Keratinocyte (primary cell): ENCODE measurements around the gene CFAP43. TPM values are rescaled to one million over a fixed set of nuclear protein-coding genes. Genes with fewer than 3 reads are reported as not detected.

Experiments
- DNase-seq: peaks from one replicate; pipeline ENCODE4 v3.0.0-alpha.2; 2011; ENCODE audit warnings: low read depth, missing footprints, low spot score
- FAIRE-seq: peaks from 2 replicates; lab custom pipeline; 2011; peaks lifted over from hg19 to GRCh38; lab: Jason Lieb, UNC
- H2AFZ ChIP-seq: 2 replicates; pipeline ENCODE4 v1.6.0; 2012; ENCODE audit warnings: low read length, control low read depth, inconsistent platforms; ENCODE audit not compliant: control insufficient read depth
- H3K27ac ChIP-seq: 2 replicates; pipeline ENCODE4 v1.5.1; 2011; ENCODE audit warnings: low read length; ENCODE audit not compliant: control insufficient read depth, insufficient read depth
- H3K27me3 ChIP-seq: 3 replicates; pipeline ENCODE4 v1.6.0; 2011; ENCODE audit warnings: low read length; ENCODE audit not compliant: control insufficient read depth, insufficient read depth; ENCODE audit errors: extremely low read depth
- H3K36me3 ChIP-seq, 2 experiments: 2 replicates in 1 of 2; 3 replicates in 1 of 2; pipeline ENCODE4 v1.5.1; 2011; ENCODE audit warnings: low read length in 2 of 2, mild to moderate bottlenecking in 1 of 2; ENCODE audit not compliant: control insufficient read depth in 2 of 2, insufficient read depth in 2 of 2; ENCODE audit errors: extremely low read depth in 1 of 2
- H3K4me1 ChIP-seq: 3 replicates; pipeline ENCODE4 v1.5.1; 2011; ENCODE audit warnings: low read length; ENCODE audit not compliant: control insufficient read depth, insufficient read depth; ENCODE audit errors: extremely low read depth
- H3K4me2 ChIP-seq: 3 replicates; pipeline ENCODE4 v1.6.0; 2011; ENCODE audit warnings: low read depth, low read length; ENCODE audit not compliant: control insufficient read depth, insufficient read depth; ENCODE audit errors: extremely low read depth
- H3K4me3 ChIP-seq, 3 experiments: fragments of 200-600 bp in 1 of 3; sonication (generic) in 1 of 3; 2 replicates in 2 of 3; 3 replicates in 1 of 3; pipeline ENCODE4 v1.5.1; 2011 to 2016; ENCODE audit warnings: low read length in 3 of 3, mild to moderate bottlenecking in 3 of 3, control low read depth in 2 of 3, inconsistent platforms in 1 of 3, low read depth in 1 of 3, mixed read lengths in 1 of 3, mixed run types in 1 of 3, moderate library complexity in 1 of 3; ENCODE audit not compliant: control insufficient read depth in 2 of 3, insufficient read depth in 2 of 3; ENCODE audit errors: extremely low read depth in 1 of 3
- H3K79me2 ChIP-seq: 2 replicates; pipeline ENCODE4 v1.6.0; 2012; ENCODE audit warnings: low read length; ENCODE audit not compliant: control insufficient read depth, insufficient read depth
- H3K9ac ChIP-seq: 3 replicates; pipeline ENCODE4 v1.6.0; 2011; ENCODE audit warnings: low read length; ENCODE audit not compliant: control insufficient read depth, insufficient read depth; ENCODE audit errors: extremely low read depth
- H3K9me1 ChIP-seq: 3 replicates; pipeline ENCODE4 v1.6.0; 2011; ENCODE audit warnings: low read length; ENCODE audit not compliant: control insufficient read depth, insufficient read depth; ENCODE audit errors: extremely low read depth
- H3K9me3 ChIP-seq: 2 replicates; pipeline ENCODE4 v1.5.1; 2012; ENCODE audit warnings: low read depth, low read length; ENCODE audit not compliant: control insufficient read depth
- H4K20me1 ChIP-seq: 3 replicates; pipeline ENCODE4 v1.6.0; 2011; ENCODE audit warnings: low read length; ENCODE audit not compliant: control insufficient read depth, insufficient read depth; ENCODE audit errors: extremely low read depth
- CTCF ChIP-seq, 3 experiments: IDR thresholded peaks in 1 of 3; conservative IDR thresholded peaks in 1 of 3; optimal IDR thresholded peaks in 1 of 3; 2 replicates in 2 of 3; 3 replicates in 1 of 3; pipeline versions ENCODE3 to v1.5.1; 2011; ENCODE audit warnings: low read length in 3 of 3, mild to moderate bottlenecking in 3 of 3, moderate library complexity in 2 of 3, control low read depth in 1 of 3, inconsistent platforms in 1 of 3; ENCODE audit not compliant: insufficient read depth in 2 of 3; ENCODE audit errors: extremely low read depth in 1 of 3
- EZH2 ChIP-seq: IDR thresholded peaks from one replicate; pipeline ENCODE4 v1.6.1; 2012; ENCODE audit warnings: inconsistent platforms, mild to moderate bottlenecking, low read length, moderate library complexity
- dilution Hi-C: fragments of 300-500 bp; cut with MboI; formaldehyde crosslinking; loops from one replicate; pipeline ENCODE4 v1.7.0; 2020; ENCODE audit warnings: low sequenced_read_pairs; ENCODE audit not compliant: extremely low pct_ligation_motif_present
- polyA plus RNA-seq, 5 experiments: library from polyadenylated mRNA; depleted of rRNA in 3 of 5; stranded (reverse) in 3 of 5; stranded (forward) in 1 of 5; unstranded in 1 of 5; fragments of >200 nt; gene quantifications; 1 replicate in 1 of 5; 2 replicates in 3 of 5; 3 replicates in 1 of 5; pipeline versions ENCODE4 v1.2.1 to v1.2.3, GENCODE V29; 2011 to 2012; ENCODE audit warnings: missing spikeins in 2 of 5, low read depth in 1 of 5, low replicate concordance in 1 of 5

CFAP43 gene
- polyA plus RNA-seq, 1 donor (not counting 4 experiments of a cell fraction or from before 2014, with no cell fraction given) = 0.25 TPM

DNA sequence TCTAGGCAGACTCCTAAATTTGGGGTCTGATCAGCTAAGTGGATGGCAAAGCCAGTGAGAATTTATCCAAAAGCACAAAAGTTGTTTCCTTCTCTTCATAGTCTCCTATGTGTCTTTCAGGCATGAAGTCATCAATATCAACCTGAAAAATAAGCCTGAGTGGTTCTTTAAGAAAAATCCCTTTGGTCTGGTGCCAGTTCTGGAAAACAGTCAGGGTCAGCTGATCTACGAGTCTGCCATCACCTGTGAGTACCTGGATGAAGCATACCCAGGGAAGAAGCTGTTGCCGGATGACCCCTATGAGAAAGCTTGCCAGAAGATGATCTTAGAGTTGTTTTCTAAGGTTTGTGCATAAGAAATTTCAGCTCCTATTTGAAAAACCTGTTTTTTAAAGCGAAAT, 27.3 kb upstream of the CFAP43 start:
- FAIRE-seq (peak; percentile 29), DNase-seq (no peak)
- peak overlapping the region in 2 of 3 experiments; percentile 32 to 56 for H3K4me3 ChIP-seq
- no peaks in the 10 kb centered on the region for H3K27me3 ChIP-seq
- H3K9ac ChIP-seq = peak overlapping the region; percentile 65
- TF ChIP-seq CTCF (optimal IDR thresholded peaks at IDR 0.05 in 1 of 3, IDR thresholded peaks at IDR 0.05 in 1 of 3, conservative IDR thresholded peaks at IDR 0.05 in 1 of 3; ENCODE audit: extremely low read depth in 1 of 3, insufficient read depth in 2 of 3, low read length in 3 of 3) = no peak
- TF ChIP-seq EZH2 = no peak
- no peaks in the 10 kb centered on the region for H3K9me3 ChIP-seq
- dilution Hi-C loops = no loop called here
- no peak overlapping the region for H2AFZ ChIP-seq
- H3K4me1 ChIP-seq = peaks cover 58% of the 10 kb centered on the region
- H3K27ac ChIP-seq = peak overlapping the region; percentile 88
- H3K36me3 ChIP-seq = peaks cover 16 to 24% of the 10 kb centered on the region in 2 experiments
- H3K9me1 ChIP-seq = peaks cover 3% of the 10 kb centered on the region
- peak overlapping the region; percentile 68 for H3K4me2 ChIP-seq
- H3K79me2 ChIP-seq = peaks cover 58% of the 10 kb centered on the region
- H4K20me1 ChIP-seq = no peaks in the 10 kb centered on the region

DNA sequence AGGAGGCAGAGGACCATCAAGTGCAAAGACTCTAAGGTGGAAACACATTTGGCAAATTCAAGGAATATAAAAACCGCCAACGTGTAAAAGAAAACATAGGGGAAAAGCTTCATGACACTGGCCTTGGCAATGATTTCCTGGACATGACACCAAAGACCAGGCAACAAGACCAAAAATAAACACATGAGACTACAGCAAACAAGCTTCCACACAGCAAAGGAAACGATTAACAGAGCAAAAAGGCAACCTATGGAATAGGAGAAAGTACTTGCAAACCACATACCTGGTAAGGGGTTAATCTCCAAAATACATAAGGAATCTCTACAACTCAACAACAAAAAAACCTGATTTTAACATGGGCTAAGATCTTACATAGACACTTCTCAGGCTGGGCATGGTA, 26.0 kb upstream of the CFAP43 start:
- Histone ChIP-seq H3K36me3 (peaks cover 15 to 24% of the 10 kb centered on the region in 2 experiments), H3K9ac (no peak overlapping the region), H3K4me1 (peaks cover 65% of the 10 kb centered on the region), H3K9me1 (peaks cover 3% of the 10 kb centered on the region), H3K4me3 (no peak overlapping the region), H3K79me2 (peaks cover 50% of the 10 kb centered on the region), H3K27ac (no peak overlapping the region), H3K27me3 (no peaks in the 10 kb centered on the region), H2AFZ (no peak overlapping the region), H3K9me3 (no peaks in the 10 kb centered on the region), H3K4me2 (no peak overlapping the region), H4K20me1 (no peaks in the 10 kb centered on the region)
- dilution Hi-C loops = no loop called here
- DNase-seq = no peak
- no peak for TF ChIP-seq CTCF (optimal IDR thresholded peaks at IDR 0.05 in 1 of 3, IDR thresholded peaks at IDR 0.05 in 1 of 3, conservative IDR thresholded peaks at IDR 0.05 in 1 of 3; ENCODE audit: extremely low read depth in 1 of 3, insufficient read depth in 2 of 3, low read length in 3 of 3)
- no peak for TF ChIP-seq EZH2
- FAIRE-seq = no peak
